Skin of body (tissue), 2 donors: Measurements from ENCODE around the gene EDN1. TPM values are rescaled to one million over a fixed set of nuclear protein-coding genes. Genes with fewer than 3 reads are reported as not detected.
"Not testable (repeated sequence)": the region's sequence is repeated elsewhere in the genome, so short reads cannot be mapped to it uniquely, and the experiment has no call there.

ENCODE experiments used
- DNase-seq: peaks from one replicate; lab custom pipeline; 2025; lab: John Stamatoyannopoulos, UW
- total RNA-seq: library from RNA; depleted of rRNA; stranded (reverse); fragments of >200 nt; gene quantifications from one replicate; pipeline ENCODE4 v1.2.3, GENCODE V29; 2014

The EDN1 gene
- total RNA-seq, 1 donor from 2014 or later = 6.3 TPM

- no peak for DNase-seq
These were observed 4.0 kb downstream of the EDN1 start for GRCh38 chr6:12293931-12294807.

GRCh38 chr6:12294851-12295536, 4.8 kb downstream of the EDN1 start:
- no peak for DNase-seq

GRCh38 chr6:12295558-12296254, 5.5 kb downstream of the EDN1 start:
- DNase-seq = no peak

- no peak for DNase-seq
These were observed 6.1 kb downstream of the EDN1 start for GRCh38 chr6:12296255-12296573.

- no peak for DNase-seq
These were observed 6.4 kb downstream of the EDN1 start for GRCh38 chr6:12296604-12297003.

GRCh38 chr6:12297363-12298016, 7.3 kb downstream of the EDN1 start:
- DNase-seq = no peak

GRCh38 chr6:12298017-12298978, 8.1 kb downstream of the EDN1 start:
- no peak for DNase-seq

- no peak for DNase-seq
These were observed 8.8 kb downstream of the EDN1 start for GRCh38 chr6:12298995-12299394.

- DNase-seq = no peak
These were observed 10.9 kb downstream of the EDN1 start for GRCh38 chr6:12301018-12301417.

- DNase-seq = no peak
These were observed 14.3 kb downstream of the EDN1 start for GRCh38 chr6:12304487-12304886.

GRCh38 chr6:12309070-12309469, 18.9 kb downstream of the EDN1 start:
- no peak for DNase-seq

- DNase-seq = no peak
These were observed 20.9 kb downstream of the EDN1 start for GRCh38 chr6:12311106-12311505.

GRCh38 chr6:12312736-12313135, 22.6 kb downstream of the EDN1 start:
- no peak for DNase-seq

GRCh38 chr6:12313306-12313991, 23.3 kb downstream of the EDN1 start:
- no peak for DNase-seq

GRCh38 chr6:12313992-12314589, 23.9 kb downstream of the EDN1 start:
- no peak for DNase-seq

GRCh38 chr6:12314751-12315150, 24.6 kb downstream of the EDN1 start:
- DNase-seq = no peak

- DNase-seq = no peak
These were observed 25.3 kb downstream of the EDN1 start for GRCh38 chr6:12315292-12316081.

GRCh38 chr6:12318749-12319148, 28.6 kb downstream of the EDN1 start:
- no peak for DNase-seq

GRCh38 chr6:12320074-12320473, 29.9 kb downstream of the EDN1 start:
- DNase-seq = not testable (repeated sequence)
